ENCODE results near the gene THUMPD3. TPM values are rescaled to one million over a fixed set of nuclear protein-coding genes. Genes with fewer than 3 reads are reported as not detected.

The THUMPD3 gene
- total and polyA plus RNA-seq, 9 of the 15 experiments (the other 6 are each of a cell fraction or from before 2014, with no cell fraction given), result 58.3 to 132 (median 113) TPM

GRCh38 chr3:9415485-9416138 is 52.8 kb downstream of the THUMPD3 start:
- ATAC-seq (peak; percentile 14), DNase-seq (ENCODE audit: extremely low read depth in 1 of 4, low spot score in 3 of 4) (no peak), FAIRE-seq (no peak)
- H4K20me1 ChIP-seq (replicated peaks; ENCODE audit: control insufficient read depth, insufficient read depth, low read length), result peaks cover 20% of the 10 kb centered on the region; the same call in 1 of the 2 replicates
- H3K4me2 ChIP-seq (ENCODE audit: insufficient read depth, low read length), result no peak overlapping the region
- H3K27ac ChIP-seq (ENCODE audit: extremely low read depth, low read depth, low read length), result peak overlapping the region; percentile 13; the same call in 1 of the 3 replicates
- no peaks in the 10 kb centered on the region for H3K9me3 ChIP-seq (replicated peaks; ENCODE audit: control insufficient read depth, insufficient read depth, low read depth, low read length)
- no peak overlapping the region for H2AFZ ChIP-seq (ENCODE audit: low read depth, low read length)
- peaks cover 98% of the 10 kb centered on the region for H3K79me2 ChIP-seq (ENCODE audit: control insufficient read depth, insufficient read depth, low read length)
- H3K9me1 ChIP-seq (ENCODE audit: control insufficient read depth, insufficient read depth, low read length), result no peaks in the 10 kb centered on the region
- peaks cover 4 to 32% of the 10 kb centered on the region in 2 experiments for H3K4me1 ChIP-seq (replicated peaks in 1 of 2; ENCODE audit: control insufficient read depth in 2 of 2, insufficient read depth in 2 of 2, low read length in 2 of 2)
- H3K9ac ChIP-seq (ENCODE audit: insufficient read depth in 1 of 2, low read depth in 2 of 2, low read length in 2 of 2), result no peak overlapping the region
- intact Hi-C loops (cut with micrococcal nuclease), result no loop called here
- no peak overlapping the region for H3K4me3 ChIP-seq
- H3K27me3 ChIP-seq (ENCODE audit: control insufficient read depth in 2 of 2, insufficient read depth in 2 of 2, low read length in 2 of 2), result no peaks in the 10 kb centered on the region
- in situ Hi-C loops (cut with MboI), result no loop called here
- 67% methylated on average over 6 of the region's 6 CpGs for WGBS (ENCODE audit: insufficient coverage, low coverage, missing lambda C conversion rate)
- POLR2A ChIA-PET, result interaction anchor here (0.6 to 2.6 kb wide), 9 partner anchors 9 to 386 kb away, joined by 3 to 51 read pairs (median 6); partner anchors contain the start of genes SETD5 and THUMPD3
- BruUV-seq (replicated peaks), result no TSS peak
- H3K36me3 ChIP-seq (ENCODE audit: control insufficient read depth, insufficient read depth, low read length), result peaks cover 37% of the 10 kb centered on the region
- no peak for TF ChIP-seq KAT8 (IDR thresholded peaks at IDR 0.05; ENCODE audit: low read depth)
- TF ChIP-seq CBFB (CRISPR knock-in tag; IDR thresholded peaks at IDR 0.05), result no peak
- TF ChIP-seq, protein P1, sequence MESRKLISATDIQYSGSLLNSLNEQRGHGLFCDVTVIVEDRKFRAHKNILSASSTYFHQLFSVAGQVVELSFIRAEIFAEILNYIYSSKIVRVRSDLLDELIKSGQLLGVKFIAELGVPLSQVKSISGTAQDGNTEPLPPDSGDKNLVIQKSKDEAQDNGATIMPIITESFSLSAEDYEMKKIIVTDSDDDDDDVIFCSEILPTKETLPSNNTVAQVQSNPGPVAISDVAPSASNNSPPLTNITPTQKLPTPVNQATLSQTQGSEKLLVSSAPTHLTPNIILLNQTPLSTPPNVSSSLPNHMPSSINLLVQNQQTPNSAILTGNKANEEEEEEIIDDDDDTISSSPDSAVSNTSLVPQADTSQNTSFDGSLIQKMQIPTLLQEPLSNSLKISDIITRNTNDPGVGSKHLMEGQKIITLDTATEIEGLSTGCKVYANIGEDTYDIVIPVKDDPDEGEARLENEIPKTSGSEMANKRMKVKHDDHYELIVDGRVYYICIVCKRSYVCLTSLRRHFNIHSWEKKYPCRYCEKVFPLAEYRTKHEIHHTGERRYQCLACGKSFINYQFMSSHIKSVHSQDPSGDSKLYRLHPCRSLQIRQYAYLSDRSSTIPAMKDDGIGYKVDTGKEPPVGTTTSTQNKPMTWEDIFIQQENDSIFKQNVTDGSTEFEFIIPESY (CRISPR knock-in tag; IDR thresholded peaks at IDR 0.05), result peak; percentile 42; the same call in 1 of the 2 replicates
- TF ChIP-seq ILK (tag; IDR thresholded peaks at IDR 0.05; ENCODE audit: borderline replicate concordance, low read depth), result no peak
- TF ChIP-seq NEUROD1 (IDR thresholded peaks at IDR 0.05; ENCODE audit: borderline replicate concordance, low read depth, low read length, partially characterized antibody), result no peak
- no peak for TF ChIP-seq IFI16 (CRISPR knock-in tag; IDR thresholded peaks at IDR 0.05)
- no peak for TF ChIP-seq BHLHE40 (IDR thresholded peaks at IDR 0.05; ENCODE audit: low read length)
- no peak for TF ChIP-seq ZNF184 (CRISPR knock-in tag; IDR thresholded peaks at IDR 0.05)
- 0 out of 2 replicates have a peak, but pooled peaks have one; percentile 22 for TF ChIP-seq ZFX (CRISPR knock-in tag; IDR thresholded peaks at IDR 0.05)
- TF ChIP-seq ZZZ3 (IDR thresholded peaks at IDR 0.05), result no peak
- no peak for TF ChIP-seq ZNF217 (CRISPR knock-in tag; IDR thresholded peaks at IDR 0.05)
- no peak for TF ChIP-seq DEAF1 (CRISPR knock-in tag; IDR thresholded peaks at IDR 0.05)
- CTCF ChIA-PET (ENCODE audit: low intra/inter-chr PET ratio), result no interaction called here
